ENCODE data around the gene AFAP1.

The AFAP1 gene

GRCh38 chr4:7824218-7824617 is 115.4 kb downstream of the AFAP1 start:
- TF ChIP-seq CTCF (conservative IDR thresholded peaks at IDR 0.05; ENCODE audit: low read length) = no peak
- TF ChIP-seq EZH2phosphoT487 (IDR thresholded peaks at IDR 0.05; ENCODE audit: borderline replicate concordance) = no peak
- no peaks in the 10 kb centered on the region for H3K79me2 ChIP-seq (ENCODE audit: insufficient read depth, low read length)
- H3K9me2 ChIP-seq (replicated peaks; ENCODE audit: low read depth, low read length) = no peaks in the 10 kb centered on the region
- H3F3A ChIP-seq (ENCODE audit: low read depth) = no peaks in the 10 kb centered on the region
- H3K9me3 ChIP-seq (ENCODE audit: insufficient read depth, low read depth, low read length) = no peaks in the 10 kb centered on the region; the same call in 1 of the 2 replicates
- no peaks in the 10 kb centered on the region for H3K27me3 ChIP-seq (ENCODE audit: insufficient read depth, low read length, poor library complexity, severe bottlenecking)
- H3K36me3 ChIP-seq (ENCODE audit: insufficient read depth, low read length) = no peaks in the 10 kb centered on the region
- no peak overlapping the region for H3K4me2 ChIP-seq (ENCODE audit: low read depth, low read length, poor library complexity, severe bottlenecking)
- no peak overlapping the region for H3K4me3 ChIP-seq (ENCODE audit: low read length, poor library complexity, severe bottlenecking)
- no peak overlapping the region for H2AFZ ChIP-seq (ENCODE audit: low read length)
- no peak overlapping the region for H3K9ac ChIP-seq (ENCODE audit: low read depth, low read length, poor library complexity, severe bottlenecking)
- no peaks in the 10 kb centered on the region for H3K4me1 ChIP-seq (ENCODE audit: insufficient read depth, low read length, poor library complexity, severe bottlenecking)
- H4K20me1 ChIP-seq (ENCODE audit: insufficient read depth, low read length, poor library complexity, severe bottlenecking) = no peaks in the 10 kb centered on the region

- Histone ChIP-seq H2AFZ (ENCODE audit: low read length) (no peak overlapping the region), H3K79me2 (ENCODE audit: insufficient read depth, low read length) (no peaks in the 10 kb centered on the region), H3K27me3 (ENCODE audit: insufficient read depth, low read length, poor library complexity, severe bottlenecking) (no peaks in the 10 kb centered on the region), H3K9me3 (ENCODE audit: insufficient read depth, low read depth, low read length) (no peaks in the 10 kb centered on the region; the same call in 1 of the 2 replicates), H3F3A (ENCODE audit: low read depth) (no peaks in the 10 kb centered on the region), H3K4me3 (ENCODE audit: low read length, poor library complexity, severe bottlenecking) (no peak overlapping the region), H3K4me1 (ENCODE audit: insufficient read depth, low read length, poor library complexity, severe bottlenecking) (no peaks in the 10 kb centered on the region), H4K20me1 (ENCODE audit: insufficient read depth, low read length, poor library complexity, severe bottlenecking) (no peaks in the 10 kb centered on the region), H3K36me3 (ENCODE audit: insufficient read depth, low read length) (no peaks in the 10 kb centered on the region), H3K4me2 (ENCODE audit: low read depth, low read length, poor library complexity, severe bottlenecking) (no peak overlapping the region), H3K9me2 (replicated peaks; ENCODE audit: low read depth, low read length) (no peaks in the 10 kb centered on the region), H3K9ac (ENCODE audit: low read depth, low read length, poor library complexity, severe bottlenecking) (no peak overlapping the region)
- TF ChIP-seq EZH2phosphoT487 (IDR thresholded peaks at IDR 0.05; ENCODE audit: borderline replicate concordance) = no peak
- TF ChIP-seq CTCF (conservative IDR thresholded peaks at IDR 0.05; ENCODE audit: low read length) = no peak
Measured at GRCh38 chr4:7823416-7823824, 116.2 kb downstream of the AFAP1 start.

- Histone ChIP-seq H4K20me1 (ENCODE audit: insufficient read depth, low read length, poor library complexity, severe bottlenecking) (no peaks in the 10 kb centered on the region), H2AFZ (ENCODE audit: low read length) (no peak overlapping the region), H3K36me3 (ENCODE audit: insufficient read depth, low read length) (no peaks in the 10 kb centered on the region), H3K9ac (ENCODE audit: low read depth, low read length, poor library complexity, severe bottlenecking) (no peak overlapping the region), H3K4me1 (ENCODE audit: insufficient read depth, low read length, poor library complexity, severe bottlenecking) (no peaks in the 10 kb centered on the region), H3K9me3 (ENCODE audit: insufficient read depth, low read depth, low read length) (no peaks in the 10 kb centered on the region; the same call in 1 of the 2 replicates), H3F3A (ENCODE audit: low read depth) (no peaks in the 10 kb centered on the region), H3K4me3 (ENCODE audit: low read length, poor library complexity, severe bottlenecking) (no peak overlapping the region), H3K27me3 (ENCODE audit: insufficient read depth, low read length, poor library complexity, severe bottlenecking) (no peaks in the 10 kb centered on the region), H3K4me2 (ENCODE audit: low read depth, low read length, poor library complexity, severe bottlenecking) (no peak overlapping the region), H3K9me2 (replicated peaks; ENCODE audit: low read depth, low read length) (no peaks in the 10 kb centered on the region), H3K79me2 (ENCODE audit: insufficient read depth, low read length) (no peaks in the 10 kb centered on the region)
- no peak for TF ChIP-seq EZH2phosphoT487 (IDR thresholded peaks at IDR 0.05; ENCODE audit: borderline replicate concordance)
- TF ChIP-seq CTCF (conservative IDR thresholded peaks at IDR 0.05; ENCODE audit: low read length) = no peak
Measured at GRCh38 chr4:7822877-7823276, 116.8 kb downstream of the AFAP1 start.

All from Loucy (cell line).